GM18526 (cell line): ENCODE measurements around the gene SUMO3.

Source experiments
- POLR2A ChIP-seq: IDR thresholded peaks from 3 replicates; pipeline ENCODE4 v1.6.1; 2011; ENCODE audit not compliant: insufficient read length; ENCODE audit errors: extremely low read depth

Gene SUMO3

GRCh38 chr21:44758141-44758561 lies 59.7 kb downstream of the SUMO3 start:
- no peak for TF ChIP-seq POLR2A

- no peak for TF ChIP-seq POLR2A
Observed at GRCh38 chr21:44757731-44758130, 60.1 kb downstream of the SUMO3 start.

GRCh38 chr21:44756423-44757185 lies 61.3 kb downstream of the SUMO3 start:
- TF ChIP-seq POLR2A, result no peak
